Activated T-cell treated with anti-CD3 and anti-CD28 coated beads, Interleukin-2, amount 50 U/mL, for 48 hours (primary cell): ENCODE results near the gene TGFBR3.

Experiments used
- DNase-seq, 2 experiments: peaks; one replicate each; pipeline ENCODE4 v3.0.0-alpha.2; 2020

The TGFBR3 gene

DNA sequence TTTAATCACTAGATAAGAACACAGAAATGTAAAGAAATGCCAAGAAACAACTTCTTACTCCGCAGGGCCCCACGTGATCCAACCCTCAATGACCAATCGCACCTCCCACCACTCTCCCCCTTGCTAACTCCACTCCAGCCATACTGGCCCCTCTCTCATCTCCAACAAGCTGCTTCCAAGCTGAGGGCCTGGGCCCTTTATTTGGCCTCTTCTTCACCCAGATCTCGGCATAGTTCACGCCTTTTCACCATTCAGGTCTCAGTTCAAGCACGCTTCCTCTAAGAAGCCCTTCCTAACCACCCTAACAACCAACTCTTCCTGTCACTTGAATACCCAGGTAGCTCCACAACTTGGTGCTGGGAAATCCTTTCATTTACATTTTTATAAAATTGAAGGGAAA lies 110.7 kb downstream of the TGFBR3 start:
- DNase-seq = no peak

DNA sequence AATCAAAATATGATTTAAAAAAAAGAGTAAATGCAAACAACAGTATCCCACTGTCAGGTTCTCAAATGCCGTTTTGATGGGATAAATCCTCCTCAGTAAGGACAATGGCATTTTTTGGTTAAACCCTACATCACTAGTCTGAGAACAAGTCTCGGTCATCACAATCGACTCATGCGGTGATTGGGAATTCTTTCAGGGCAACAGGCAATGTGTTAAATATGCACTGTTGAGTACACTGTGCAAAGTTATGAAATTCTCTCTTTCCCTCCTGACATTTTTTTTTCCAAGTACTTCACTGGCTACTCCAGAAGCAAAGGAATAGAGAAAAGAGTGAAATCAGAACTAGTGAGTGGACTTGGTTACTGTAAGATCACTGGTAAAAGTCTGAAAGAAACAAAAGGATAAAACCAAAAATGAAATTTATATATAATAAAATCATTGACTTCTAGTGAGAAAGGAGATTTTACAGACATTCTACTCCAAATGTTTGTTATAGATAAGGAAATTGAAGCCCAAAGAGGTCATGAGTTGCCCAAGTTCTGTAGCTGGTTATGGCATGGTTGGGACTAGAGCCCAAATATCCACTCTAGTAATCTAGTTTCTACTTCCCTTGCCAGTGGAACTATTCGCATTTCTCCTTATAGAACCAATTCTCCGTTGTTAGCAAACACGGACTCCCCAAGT lies 111.3 kb downstream of the TGFBR3 start:
- DNase-seq = no peak

DNA sequence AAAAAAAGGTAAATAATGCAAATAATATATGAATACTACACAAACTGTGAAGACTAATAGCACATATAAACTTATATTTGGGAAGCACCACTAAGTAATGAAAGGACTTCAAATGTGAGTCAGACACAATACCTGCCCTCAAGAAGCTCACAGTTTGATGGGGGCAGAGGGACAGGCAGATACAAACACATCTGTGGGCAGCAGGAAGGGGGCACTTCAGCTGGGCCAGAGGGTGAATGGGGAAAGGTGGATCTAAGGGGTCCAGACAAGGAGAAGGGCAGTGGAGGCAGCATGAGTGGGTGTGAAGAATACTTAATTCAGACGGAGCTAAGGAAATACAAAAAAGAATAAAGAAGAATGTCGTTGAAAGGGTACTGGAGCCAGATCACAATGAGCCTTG lies 114.2 kb downstream of the TGFBR3 start:
- DNase-seq = no peak

GRCh38 chr1:91770667-91771268 lies 115.2 kb downstream of the TGFBR3 start:
- no peak for DNase-seq

DNA sequence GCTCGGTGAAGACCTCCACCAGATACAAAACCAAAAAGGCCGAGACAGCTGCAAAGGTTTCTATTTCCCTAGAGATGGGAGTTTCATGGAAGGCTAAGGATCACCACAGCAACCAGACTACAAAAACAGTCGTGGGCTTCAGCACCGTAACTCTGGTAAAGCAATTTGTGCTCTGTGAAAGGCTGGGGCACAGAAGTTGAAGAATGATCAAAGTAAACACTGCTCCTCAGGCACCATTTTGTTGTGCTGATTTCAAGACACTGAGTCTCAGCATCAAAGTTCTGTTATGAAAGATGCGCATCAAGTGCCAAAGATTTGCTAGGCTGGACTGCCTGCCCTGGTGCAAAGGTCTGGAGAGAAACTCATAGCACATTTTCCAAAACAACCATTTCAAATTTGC lies 116.2 kb downstream of the TGFBR3 start:
- no peak for DNase-seq

DNA sequence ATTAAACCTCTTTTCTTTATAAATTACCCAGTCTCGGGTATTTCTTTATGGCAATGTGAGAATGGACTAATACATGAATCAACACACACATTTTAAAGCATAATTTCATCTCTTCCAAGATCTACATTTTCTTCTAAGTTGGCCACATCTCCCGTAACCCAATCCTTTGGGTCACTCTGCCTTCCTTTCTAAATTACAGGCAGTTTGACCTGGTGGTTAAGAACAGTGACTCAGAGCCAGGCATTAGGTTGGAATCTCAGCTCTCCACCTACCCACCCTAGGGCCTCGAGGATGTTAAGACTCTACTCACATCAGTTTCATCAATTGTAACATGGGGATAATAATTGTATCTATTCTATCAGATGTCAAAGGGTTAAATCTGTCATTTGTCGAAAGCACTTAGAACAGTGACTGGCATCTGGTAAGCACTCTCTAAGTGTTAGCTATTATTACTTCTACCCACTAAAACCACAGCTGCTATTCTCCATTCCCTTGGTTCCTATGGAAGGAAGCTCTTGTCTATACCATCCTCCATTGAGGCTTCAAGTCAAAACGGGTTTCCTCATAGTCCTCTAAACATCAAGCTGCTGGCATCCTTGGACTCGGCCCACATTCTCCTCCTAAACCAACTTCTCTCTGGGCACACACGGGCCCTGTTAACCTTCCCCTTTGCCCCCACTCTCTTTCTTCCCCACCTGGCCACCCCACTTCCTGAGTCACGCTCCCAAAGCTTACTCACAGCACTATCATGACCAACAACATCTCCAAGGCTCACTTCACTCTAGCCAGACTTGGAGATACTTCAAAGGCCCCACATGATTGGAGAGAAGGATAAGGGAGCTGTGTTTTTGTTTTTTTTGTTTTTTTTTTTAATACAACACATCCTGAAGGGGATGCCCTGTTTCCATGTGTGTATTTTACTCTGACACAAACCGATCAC lies 116.9 kb downstream of the TGFBR3 start:
- DNase-seq = no peak

- DNase-seq = no peak
These were observed 117.8 kb downstream of the TGFBR3 start for GRCh38 chr1:91768120-91768519.

- no peak for DNase-seq
These were observed 119.1 kb downstream of the TGFBR3 start for GRCh38 chr1:91766883-91767282.

GRCh38 chr1:91765880-91766443 lies 120.0 kb downstream of the TGFBR3 start:
- DNase-seq = no peak

GRCh38 chr1:91765293-91765692 lies 120.7 kb downstream of the TGFBR3 start:
- DNase-seq = no peak

- no peak for DNase-seq
These were observed 121.4 kb downstream of the TGFBR3 start for GRCh38 chr1:91764471-91765115.

DNA sequence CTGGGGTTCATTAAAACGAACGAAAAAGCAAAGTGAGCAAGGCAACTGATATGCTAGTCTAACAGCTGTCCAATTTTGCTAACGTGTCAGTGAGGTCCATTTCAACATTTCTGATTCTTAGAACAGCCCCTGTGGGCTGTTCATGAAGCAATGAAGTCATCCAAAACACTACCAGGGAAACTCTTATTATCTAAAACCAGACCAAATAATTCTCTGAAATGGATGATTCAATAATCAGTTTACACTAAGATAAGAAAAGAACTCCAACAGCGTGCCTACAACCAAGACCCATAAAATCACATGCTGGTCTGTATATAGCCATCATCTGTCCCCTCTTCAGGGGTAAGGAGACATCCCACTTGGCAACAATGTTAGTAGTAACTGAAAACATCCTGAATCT lies 122.7 kb downstream of the TGFBR3 start:
- no peak for DNase-seq

DNA sequence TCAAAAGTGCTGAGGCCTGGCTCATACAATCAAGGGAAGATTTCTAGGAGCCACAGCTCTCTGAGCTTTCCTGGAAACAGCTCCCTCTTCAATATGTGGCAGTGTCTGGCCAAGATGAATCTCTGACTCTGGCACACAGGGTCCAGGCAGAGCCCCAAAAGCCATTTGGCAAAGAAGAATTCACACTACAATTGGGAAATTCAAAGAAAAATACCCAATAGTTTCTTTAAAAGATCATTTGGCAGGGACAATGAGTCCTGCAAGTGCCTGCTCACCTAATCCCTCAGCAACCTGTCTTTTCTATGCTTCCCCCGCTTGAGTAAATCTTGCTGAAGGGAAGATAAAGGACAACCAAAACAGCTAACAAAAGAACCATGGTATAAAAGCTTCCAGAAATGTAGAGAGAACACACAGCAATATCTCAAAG lies 124.6 kb downstream of the TGFBR3 start:
- DNase-seq = no peak

DNA sequence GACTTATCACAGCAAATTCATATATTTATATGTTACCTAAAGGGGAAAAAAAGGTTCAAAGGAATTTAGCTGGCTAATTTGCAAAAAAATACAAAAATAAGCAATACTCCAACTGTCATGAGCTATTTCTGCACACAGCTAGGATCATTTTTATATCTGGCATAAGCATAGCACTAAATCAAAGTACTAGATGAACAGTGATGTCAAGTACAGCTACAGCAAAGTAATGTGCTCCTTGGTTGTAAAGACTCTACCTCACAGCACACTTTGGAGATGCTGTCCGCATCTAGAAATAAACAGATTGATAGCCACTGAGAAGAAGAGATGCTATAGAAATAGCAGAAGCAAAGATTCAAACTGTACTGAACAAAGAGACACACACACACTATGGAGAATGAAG lies 125.4 kb downstream of the TGFBR3 start:
- DNase-seq = no peak

DNA sequence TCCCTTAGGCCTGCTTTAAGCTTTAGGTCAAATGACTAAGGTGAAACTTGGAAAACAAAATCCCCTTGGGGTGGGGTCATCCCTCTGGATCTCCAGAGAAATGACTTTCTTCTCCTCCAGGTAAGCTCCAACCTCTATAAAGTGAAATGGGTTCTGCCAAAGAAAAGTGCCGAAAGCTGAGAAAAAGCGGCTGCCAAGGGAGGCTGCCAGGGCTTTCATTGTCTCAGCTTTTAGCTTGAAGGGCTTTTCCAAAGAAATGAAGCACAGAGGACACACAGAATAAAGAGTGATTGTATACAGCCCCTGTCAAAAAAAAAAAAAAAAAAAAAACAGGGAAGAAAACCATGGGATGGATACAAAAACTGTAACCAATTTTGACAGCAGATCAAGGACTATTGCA lies 126.9 kb downstream of the TGFBR3 start:
- no peak for DNase-seq

DNA sequence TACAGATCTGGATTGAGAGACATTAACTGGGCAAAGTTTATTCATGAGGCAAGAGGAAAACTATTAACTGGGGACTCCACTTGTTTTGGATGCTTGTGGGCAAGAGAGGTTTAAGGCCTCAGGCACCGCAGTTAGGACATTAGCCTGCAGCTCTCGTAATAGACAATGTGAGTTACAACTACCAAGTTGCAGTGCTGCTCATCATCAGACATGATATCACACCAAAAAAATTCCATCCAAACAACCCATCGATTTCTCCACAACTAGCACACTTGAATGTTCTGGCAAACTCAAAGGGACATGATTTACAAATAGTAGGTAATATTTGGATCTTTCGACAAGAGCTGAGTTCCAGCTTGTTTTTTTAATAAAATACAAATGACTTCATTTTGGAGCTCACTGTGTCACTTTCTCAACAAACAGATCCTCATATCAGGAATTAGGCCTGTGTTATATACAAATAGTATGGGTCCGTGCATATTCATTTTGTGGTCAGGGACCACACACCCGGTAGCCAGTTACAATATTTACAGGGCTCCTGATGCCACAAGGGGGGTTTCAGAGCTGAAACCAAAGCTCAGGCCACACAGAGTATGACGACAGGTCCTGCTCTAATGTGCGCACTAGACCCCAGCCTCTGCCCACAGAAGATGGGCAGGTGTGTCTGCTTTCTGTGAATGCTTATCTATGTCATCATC lies 128.0 kb downstream of the TGFBR3 start:
- DNase-seq = no peak

DNA sequence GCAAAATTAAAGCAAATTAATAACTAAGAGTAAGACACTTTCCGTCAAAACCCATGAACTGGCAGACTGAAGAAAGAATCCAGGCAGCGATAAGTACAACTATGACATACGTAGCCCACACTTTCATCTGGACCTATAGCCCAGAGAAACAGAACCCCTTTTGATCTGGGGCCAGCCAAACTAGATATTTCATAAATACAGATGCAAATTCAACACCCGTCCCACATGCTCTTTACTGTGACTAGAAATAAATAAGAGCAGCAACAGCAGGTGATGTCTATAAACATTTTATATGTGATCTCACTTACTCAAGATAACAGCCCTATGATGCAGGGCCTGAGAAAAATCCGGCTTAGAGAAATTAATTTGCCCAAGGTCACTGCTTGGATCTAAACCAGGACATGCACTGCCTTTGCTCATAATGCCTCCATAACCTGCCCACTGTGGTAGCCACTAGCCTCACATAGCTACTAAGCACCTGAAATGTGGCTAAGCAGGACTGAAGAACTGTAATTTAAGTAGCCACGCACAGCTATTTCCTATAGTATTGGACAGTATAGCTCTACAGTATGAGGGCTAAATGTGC lies 130.2 kb downstream of the TGFBR3 start:
- DNase-seq = no peak

DNA sequence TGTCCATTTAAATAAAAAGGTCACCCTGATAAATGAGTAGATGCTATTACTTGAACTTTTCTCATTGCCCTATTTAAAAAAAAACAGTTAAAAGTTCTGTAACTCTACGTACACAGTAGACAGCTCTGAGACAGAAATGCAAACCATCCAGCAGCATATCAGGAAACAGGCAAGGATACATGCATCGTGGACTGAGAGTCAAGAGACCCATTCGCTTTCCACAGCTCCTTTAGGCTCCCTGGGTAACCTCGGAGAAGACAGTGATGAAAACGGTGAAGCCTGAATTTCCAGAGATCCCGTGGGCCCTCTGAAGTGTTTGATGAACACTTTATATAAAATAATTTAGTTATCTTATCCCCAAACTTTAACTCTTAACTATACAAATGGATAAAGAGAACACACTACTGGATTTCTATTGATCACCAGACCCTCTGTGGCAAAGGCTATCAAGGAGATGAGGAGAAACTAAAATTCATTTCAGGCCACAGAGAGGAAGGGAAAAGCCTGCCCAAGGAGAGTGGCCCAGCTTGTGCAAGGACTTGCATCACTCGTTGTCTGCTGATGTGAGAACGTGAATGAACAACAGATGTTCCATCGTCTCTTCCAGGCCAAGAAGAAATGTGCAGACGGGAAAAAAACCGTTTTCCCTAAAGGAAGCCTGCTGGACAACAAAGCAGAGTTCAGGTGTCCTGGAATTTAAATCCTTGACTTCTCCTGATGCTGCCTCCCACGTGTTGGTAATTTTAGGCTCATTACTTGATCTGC lies 131.0 kb downstream of the TGFBR3 start:
- no peak for DNase-seq

GRCh38 chr1:91754348-91754747 lies 131.6 kb downstream of the TGFBR3 start:
- DNase-seq = peak; percentile 61 to 69

DNA sequence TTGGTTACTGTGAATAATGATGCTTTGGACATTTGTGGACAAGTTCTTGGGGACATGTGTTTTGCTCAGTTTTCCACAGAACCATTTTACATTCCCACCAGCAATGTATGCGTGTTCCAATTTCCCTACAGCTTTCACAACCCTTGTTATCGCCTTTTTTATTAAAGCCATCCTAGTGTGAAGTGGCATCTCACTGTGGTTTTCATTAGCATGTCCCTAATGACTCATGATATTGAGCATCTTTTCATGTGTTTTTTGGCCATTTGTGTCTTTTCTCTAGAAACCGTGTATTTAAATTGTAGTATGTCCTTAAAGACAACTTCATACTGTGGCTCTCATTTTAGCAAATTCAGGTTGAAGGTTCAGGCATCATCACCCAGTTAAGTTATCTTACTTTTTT lies 132.1 kb downstream of the TGFBR3 start:
- no peak for DNase-seq

- no peak for DNase-seq
These were observed 133.6 kb downstream of the TGFBR3 start for GRCh38 chr1:91752324-91752723.
